Small intestine (tissue), 7 donors: ENCODE measurements around the gene LAMA2. TPM values are rescaled to one million over a fixed set of nuclear protein-coding genes. Genes with fewer than 3 reads are reported as not detected.

Source experiments
- DNase-seq, 2 donors: peaks; one replicate each; pipeline versions ENCODE4 v3.0.0 to v3.0.0-alpha.2; 2013
- FAIRE-seq: peaks from 2 replicates; lab custom pipeline; 2012; peaks lifted over from hg19 to GRCh38; lab: Jason Lieb, UNC
- H3K27ac ChIP-seq, 3 donors: one replicate each; pipeline ENCODE4 v1.5.1; 2013; ENCODE audit warnings: low read length in 2 of 3, mild to moderate bottlenecking in 2 of 3, control low read depth in 1 of 3, inconsistent platforms in 1 of 3, low read depth in 1 of 3, moderate library complexity in 1 of 3
- H3K27me3 ChIP-seq, 3 donors: one replicate each; pipeline ENCODE4 v1.6.1; 2013; ENCODE audit warnings: low read length in 3 of 3, inconsistent platforms in 1 of 3; ENCODE audit not compliant: control insufficient read depth in 3 of 3, insufficient read depth in 3 of 3
- H3K36me3 ChIP-seq, 3 donors: one replicate each; pipeline ENCODE4 v1.6.1; 2013; ENCODE audit warnings: low read length in 3 of 3, inconsistent platforms in 1 of 3, low read depth in 1 of 3, mild to moderate bottlenecking in 1 of 3, moderate library complexity in 1 of 3; ENCODE audit not compliant: control insufficient read depth in 3 of 3, insufficient read depth in 2 of 3
- H3K4me1 ChIP-seq, 3 donors: one replicate each; pipeline ENCODE4 v1.6.1; 2013; ENCODE audit warnings: low read length in 2 of 3, inconsistent platforms in 1 of 3, low read depth in 1 of 3, mild to moderate bottlenecking in 1 of 3, moderate library complexity in 1 of 3; ENCODE audit not compliant: control insufficient read depth in 3 of 3, insufficient read depth in 2 of 3
- H3K4me3 ChIP-seq, 3 donors: one replicate each; pipeline ENCODE4 v1.5.1; 2013; ENCODE audit warnings: low read length in 3 of 3, control low read depth in 1 of 3, inconsistent platforms in 1 of 3, low read depth in 1 of 3, mild to moderate bottlenecking in 1 of 3, moderate library complexity in 1 of 3
- H3K9me3 ChIP-seq, 2 donors: one replicate each; pipeline ENCODE4 v1.6.1; 2013; ENCODE audit warnings: low read depth in 1 of 2, low read length in 1 of 2; ENCODE audit not compliant: control insufficient read depth in 2 of 2, insufficient read depth in 1 of 2
- WGBS, 3 donors: extraction: QIAGEN DNeasy Blood & Tissue Kit; methylation state at CpG; one replicate each; pipeline ENCODE4 v1.1.7; 2013; 5-methylcytosine and 5-hydroxymethylcytosine counted together
- polyA plus RNA-seq, 4 donors: library from polyadenylated mRNA; stranded (reverse) in 3 of 4; unstranded in 1 of 4; fragments of 200-250 nt in 3 of 4; fragments of 120-200 nt in 1 of 4; gene quantifications; one replicate each; pipeline versions ENCODE4 v1.2.1 to v1.2.3, GENCODE V29; 2013
- donor health status: healthy with polysubstance abuse.
- donor health status: control.
- donor health status: control.
- donor health status: Bipolar disorder and iron deficiency.
- donor health status: healthy.

The LAMA2 gene
- polyA plus RNA-seq, 4 donors: 0.67 to 12.7 (median 1.1) TPM

DNA sequence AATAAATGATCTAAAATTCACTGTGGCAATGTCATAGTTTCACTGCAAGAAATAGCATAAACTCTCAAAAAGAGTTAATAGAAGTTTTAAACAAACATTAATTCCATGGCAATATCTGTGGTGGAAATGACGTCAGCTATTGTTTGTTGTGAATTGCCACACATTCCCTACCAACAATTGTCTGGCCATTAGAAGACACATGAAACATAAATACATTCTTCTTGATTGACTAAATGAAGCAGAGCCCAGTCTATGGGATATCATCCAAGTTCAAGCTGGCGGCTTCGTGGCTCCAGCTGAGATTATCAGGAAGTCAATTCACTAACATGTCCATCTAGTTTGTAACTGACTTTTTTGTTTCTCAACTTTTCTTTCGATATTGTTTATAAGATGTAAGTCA lies 458.0 kb downstream of the LAMA2 start:
- no peak overlapping the region for H3K27ac ChIP-seq
- DNase-seq: no peak
- H3K9me3 ChIP-seq: no peaks in the 10 kb centered on the region
- H3K4me3 ChIP-seq: no peak overlapping the region
- no peaks in the 10 kb centered on the region for H3K36me3 ChIP-seq
- WGBS, 3 donors: 66 to 76% (median 76%) methylated on average over 4 of the region's 4 CpGs
- no peaks in the 10 kb centered on the region for H3K4me1 ChIP-seq
- FAIRE-seq: no peak
- peaks cover 0 to 3% (median 0%) of the 10 kb centered on the region in 3 donors for H3K27me3 ChIP-seq

DNA sequence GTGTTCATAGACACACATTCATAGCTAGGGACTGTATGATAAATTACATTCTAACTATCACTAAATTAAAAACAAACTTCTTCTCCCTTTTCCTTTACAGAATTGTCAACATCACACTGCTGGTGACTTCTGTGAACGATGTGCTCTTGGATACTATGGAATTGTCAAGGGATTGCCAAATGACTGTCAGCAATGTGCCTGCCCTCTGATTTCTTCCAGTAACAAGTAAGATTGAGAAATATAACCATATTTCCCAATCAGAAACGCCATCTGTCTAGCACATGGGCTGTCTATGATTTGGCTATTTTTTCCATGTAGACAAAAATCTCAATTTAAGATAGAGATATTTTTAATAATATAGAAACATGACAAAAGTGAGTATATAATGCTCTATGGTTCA lies 459.3 kb downstream of the LAMA2 start:
- Histone ChIP-seq H3K27ac (no peak overlapping the region), H3K9me3 (no peaks in the 10 kb centered on the region), H3K36me3 (no peaks in the 10 kb centered on the region), H3K4me1 (no peaks in the 10 kb centered on the region), H3K4me3 (no peak overlapping the region), H3K27me3 (peaks cover 0 to 3% (median 0%) of the 10 kb centered on the region in 3 donors)
- DNase-seq: no peak
- whole genome bisulfite sequencing, 3 donors: 55 to 70% (median 60%) methylated on average over 2 of the region's 2 CpGs
- FAIRE-seq: no peak

DNA sequence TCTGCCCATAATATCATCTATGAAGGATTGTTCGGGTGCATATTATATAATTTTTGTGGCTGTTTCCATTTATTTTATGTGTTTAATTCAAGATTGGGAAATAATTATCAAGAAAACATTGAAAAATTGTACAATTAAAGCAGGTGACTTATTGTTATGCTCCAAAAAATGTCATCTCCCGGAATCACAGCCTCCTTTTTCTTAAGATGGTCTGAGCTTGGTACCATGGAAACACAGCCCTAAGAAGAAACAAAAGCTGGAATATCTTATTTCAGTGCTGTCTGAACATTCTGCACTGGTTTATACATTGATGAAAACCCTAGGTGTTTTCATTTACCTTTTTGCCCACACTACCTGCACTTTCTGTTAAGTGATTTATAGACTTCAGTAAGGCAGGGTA lies 459.9 kb downstream of the LAMA2 start:
- Histone ChIP-seq H3K27ac (no peak overlapping the region), H3K4me1 (no peaks in the 10 kb centered on the region), H3K4me3 (no peak overlapping the region), H3K27me3 (peaks cover 0 to 3% (median 0%) of the 10 kb centered on the region in 3 donors), H3K9me3 (no peaks in the 10 kb centered on the region), H3K36me3 (no peaks in the 10 kb centered on the region)
- no peak for DNase-seq
- no peak for FAIRE-seq
- 85 to 89% (median 88%) methylated on average over 2 of the region's 2 CpGs for WGBS, 3 donors

DNA sequence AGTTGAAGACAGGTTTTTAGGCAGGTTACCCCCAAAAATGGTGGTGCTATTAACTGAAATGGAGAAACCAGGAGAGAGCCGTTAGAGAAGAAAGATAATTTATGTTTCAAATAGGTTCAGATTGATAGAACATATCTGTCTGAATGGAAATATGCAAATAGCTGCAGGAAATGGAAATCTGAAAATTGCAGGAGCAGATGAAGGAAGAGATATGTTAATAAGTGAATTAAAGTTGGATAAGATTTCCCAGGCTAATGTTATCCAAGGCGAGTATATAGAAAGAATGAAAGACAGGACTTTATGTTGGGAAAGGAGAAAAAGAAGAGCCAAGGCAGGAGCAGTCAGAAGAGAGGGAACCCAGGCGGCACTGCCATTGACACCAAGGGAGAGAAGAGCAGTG lies 461.4 kb downstream of the LAMA2 start:
- no peak overlapping the region for H3K4me3 ChIP-seq
- no peaks in the 10 kb centered on the region for H3K36me3 ChIP-seq
- H3K9me3 ChIP-seq: no peaks in the 10 kb centered on the region
- H3K27me3 ChIP-seq: peaks cover 0 to 3% (median 0%) of the 10 kb centered on the region in 3 donors
- no peak for FAIRE-seq
- WGBS, 3 donors: 72 to 91% (median 88%) methylated on average over 3 of the region's 3 CpGs
- DNase-seq: no peak
- H3K4me1 ChIP-seq: no peaks in the 10 kb centered on the region
- no peak overlapping the region for H3K27ac ChIP-seq

DNA sequence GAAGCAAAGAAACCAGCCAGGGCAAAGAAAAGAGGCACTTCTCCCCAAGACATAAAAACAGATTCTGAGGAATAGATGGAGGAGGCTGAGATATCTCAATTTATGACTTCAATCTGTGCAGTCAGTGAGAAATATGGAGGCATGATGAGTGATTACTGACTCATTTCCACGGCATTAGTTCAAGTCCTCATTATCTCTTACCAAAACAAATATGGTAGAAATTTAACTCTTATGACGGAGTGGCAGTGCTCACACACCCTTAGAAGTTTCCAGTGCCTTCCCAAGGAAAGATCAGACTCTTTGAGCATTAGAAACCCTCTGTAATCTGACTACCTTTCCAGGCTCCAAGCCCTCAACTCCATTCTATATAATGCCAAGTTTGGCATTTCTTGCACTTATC lies 463.0 kb downstream of the LAMA2 start:
- H3K27ac ChIP-seq: no peak overlapping the region
- DNase-seq (no peak), FAIRE-seq (no peak)
- peaks cover 0 to 3% (median 0%) of the 10 kb centered on the region in 3 donors for H3K4me1 ChIP-seq
- no peaks in the 10 kb centered on the region for H3K36me3 ChIP-seq
- whole genome bisulfite sequencing, 3 donors: 56 to 66% (median 65%) methylated on average over 2 of the region's 2 CpGs
- H3K27me3 ChIP-seq: no peaks in the 10 kb centered on the region
- no peak overlapping the region for H3K4me3 ChIP-seq
- no peaks in the 10 kb centered on the region for H3K9me3 ChIP-seq

DNA sequence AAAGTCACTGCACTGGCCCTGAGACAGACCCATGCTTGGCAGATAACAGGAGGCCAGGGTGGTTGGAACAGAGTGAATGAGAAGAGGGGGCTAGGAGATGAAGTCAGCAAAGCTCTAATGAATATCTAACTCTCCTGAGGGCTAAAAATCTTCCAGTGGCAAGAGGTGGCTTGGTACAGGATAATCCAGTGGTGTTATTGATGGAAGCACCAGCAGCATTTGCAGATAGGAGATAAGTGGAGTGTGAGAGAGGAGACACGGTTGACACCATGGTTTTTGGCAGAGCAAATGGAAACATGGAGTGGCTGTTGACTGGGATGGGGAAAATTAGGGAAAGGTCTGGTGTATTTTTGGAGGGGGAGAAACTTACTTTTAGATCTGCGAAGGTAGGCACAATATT lies 464.0 kb downstream of the LAMA2 start:
- Histone ChIP-seq H3K4me1 (peaks cover 0 to 3% (median 0%) of the 10 kb centered on the region in 3 donors), H3K27me3 (no peaks in the 10 kb centered on the region)
- FAIRE-seq: no peak

DNA sequence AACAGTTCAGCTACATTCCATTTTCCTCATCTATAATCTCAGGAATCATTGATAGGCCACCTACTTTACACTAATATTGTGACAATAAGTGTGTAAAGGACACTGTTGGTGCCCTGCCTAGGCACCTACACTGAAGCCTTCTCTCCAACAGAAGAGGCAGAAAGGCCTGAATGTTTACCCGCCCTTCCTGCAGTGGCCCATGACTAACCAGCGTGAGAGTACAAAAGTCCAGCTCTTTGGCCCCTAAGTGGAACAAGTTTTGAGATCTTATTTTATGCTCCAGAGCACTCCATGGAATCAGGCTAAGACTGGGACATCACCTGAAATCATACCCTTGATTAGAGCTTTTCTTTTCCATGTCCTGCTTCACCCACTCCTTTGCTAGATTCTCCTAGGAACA lies 467.3 kb downstream of the LAMA2 start:
- H3K9me3 ChIP-seq: no peaks in the 10 kb centered on the region
- peaks cover 0 to 3% (median 0%) of the 10 kb centered on the region in 3 donors for H3K4me1 ChIP-seq
- FAIRE-seq (no peak), DNase-seq (peak; percentile 39 to 67)
- no peak overlapping the region for H3K27ac ChIP-seq
- 14 to 56% (median 46%) methylated on average over 2 of the region's 2 CpGs for WGBS, 3 donors
- no peak overlapping the region for H3K4me3 ChIP-seq
- H3K27me3 ChIP-seq: peaks cover 0 to 3% (median 0%) of the 10 kb centered on the region in 3 donors
- H3K36me3 ChIP-seq: no peaks in the 10 kb centered on the region

More for the DNA sequence above, 464.0 kb downstream of the LAMA2 start:
- no peak for DNase-seq
- Histone ChIP-seq H3K27ac (no peak overlapping the region), H3K36me3 (no peaks in the 10 kb centered on the region), H3K9me3 (no peaks in the 10 kb centered on the region), H3K4me3 (no peak overlapping the region)
- WGBS, 3 donors: 84 to 86% (median 85%) methylated on average over 2 of the region's 2 CpGs

DNA sequence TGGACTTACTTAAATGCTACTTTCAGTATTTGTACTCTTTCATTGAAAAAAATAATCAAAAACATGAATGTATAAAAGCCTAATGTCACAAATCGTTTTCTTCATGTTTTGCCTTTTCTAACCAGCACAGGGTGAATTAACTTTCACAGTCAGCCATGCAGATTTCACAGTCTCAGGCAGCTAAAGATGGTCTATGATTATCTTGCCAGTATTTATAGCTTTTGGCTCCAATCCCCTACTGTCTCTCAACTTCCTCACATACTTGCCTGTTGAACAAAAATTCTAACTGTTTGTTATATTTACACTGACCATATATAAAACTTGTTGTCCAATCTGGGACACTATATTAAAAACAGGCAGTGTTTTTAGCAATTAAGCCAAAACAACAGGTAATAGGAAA lies 468.9 kb downstream of the LAMA2 start:
- FAIRE-seq (no peak), DNase-seq (no peak)
- Histone ChIP-seq H3K4me1 (peaks cover 0 to 3% (median 0%) of the 10 kb centered on the region in 3 donors), H3K27ac (no peak overlapping the region), H3K27me3 (peaks cover 0 to 3% (median 0%) of the 10 kb centered on the region in 3 donors), H3K36me3 (no peaks in the 10 kb centered on the region), H3K4me3 (no peak overlapping the region), H3K9me3 (no peaks in the 10 kb centered on the region)
- 31 to 61% (median 61%) methylated on average over 1 of the region's 1 CpG for WGBS, 3 donors

DNA sequence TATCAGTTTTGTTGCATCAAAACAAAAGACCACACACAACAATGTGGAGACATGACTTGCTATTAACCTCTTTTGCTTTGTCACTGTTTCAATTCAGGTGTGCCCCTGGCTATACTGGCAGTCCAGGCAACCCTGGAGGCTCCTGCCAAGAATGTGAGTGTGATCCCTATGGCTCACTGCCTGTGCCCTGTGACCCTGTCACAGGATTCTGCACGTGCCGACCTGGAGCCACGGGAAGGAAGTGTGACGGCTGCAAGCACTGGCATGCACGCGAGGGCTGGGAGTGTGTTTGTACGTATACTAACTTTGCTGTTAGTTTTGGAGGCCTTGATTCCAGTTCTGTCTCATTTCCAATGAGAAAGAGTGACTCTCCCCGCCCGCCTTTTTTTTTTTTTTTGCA lies 470.1 kb downstream of the LAMA2 start:
- FAIRE-seq: no peak
- WGBS, 3 donors: 65 to 72% (median 70%) methylated on average over 9 of the region's 9 CpGs
- H3K4me3 ChIP-seq: no peak overlapping the region

More for the DNA sequence above, 470.1 kb downstream of the LAMA2 start:
- H3K9me3 ChIP-seq: no peaks in the 10 kb centered on the region
- H3K27me3 ChIP-seq: peaks cover 0 to 3% (median 0%) of the 10 kb centered on the region in 3 donors
- H3K36me3 ChIP-seq: no peaks in the 10 kb centered on the region
- H3K4me1 ChIP-seq: peaks cover 0 to 3% (median 0%) of the 10 kb centered on the region in 3 donors
- DNase-seq: peak in 1 of 2 donors; percentile 23
- no peak overlapping the region for H3K27ac ChIP-seq
